DOHH2 (cell line): ENCODE measurements around the gene UBASH3B.

Experiments used
- H3F3A ChIP-seq: fragments of 200-600 bp; sonication (generic), shearing (Covaris generic); 2 replicates; pipeline ENCODE4 v1.6.0; 2016; ENCODE audit warnings: antibody characterized with exemption, mild to moderate bottlenecking; ENCODE audit not compliant: control insufficient read depth, insufficient read depth
- H3K27ac ChIP-seq: fragments of 200-600 bp; sonication (generic); 2 replicates; pipeline ENCODE4 v1.5.1; 2014; ENCODE audit warnings: low read depth, mild to moderate bottlenecking, low read length, moderate library complexity
- H3K27me3 ChIP-seq: fragments of 200-600 bp; sonication (generic); 2 replicates; pipeline ENCODE4 v1.6.1; 2014; ENCODE audit warnings: mild to moderate bottlenecking, low read length, mixed read lengths; ENCODE audit not compliant: control insufficient read depth
- H3K36me3 ChIP-seq: fragments of 200-600 bp; sonication (generic); 2 replicates; pipeline ENCODE4 v1.6.1; 2014; ENCODE audit warnings: mild to moderate bottlenecking, low read length, moderate library complexity, mixed read lengths; ENCODE audit not compliant: control insufficient read depth
- H3K4me1 ChIP-seq: fragments of 200-600 bp; sonication (generic); 2 replicates; pipeline ENCODE4 v1.6.1; 2014; ENCODE audit warnings: mild to moderate bottlenecking, low read length, mixed read lengths; ENCODE audit not compliant: control insufficient read depth
- H3K4me2 ChIP-seq: fragments of 200-600 bp; sonication (generic); 2 replicates; pipeline ENCODE4 v1.6.0; 2014; ENCODE audit warnings: mild to moderate bottlenecking, low read length, moderate library complexity
- H3K4me3 ChIP-seq: fragments of 200-600 bp; sonication (generic); 2 replicates; pipeline ENCODE4 v1.5.1; 2014; ENCODE audit warnings: mild to moderate bottlenecking, low read length, mixed read lengths
- H3K79me2 ChIP-seq: fragments of 200-600 bp; sonication (generic); 2 replicates; pipeline ENCODE4 v1.6.1; 2014; ENCODE audit warnings: mild to moderate bottlenecking, low read length, mixed read lengths; ENCODE audit not compliant: control insufficient read depth
- H3K9me2 ChIP-seq: fragments of 200-600 bp; sonication (generic); replicated peaks from 2 replicates; pipeline ENCODE4 v1.6.1; 2014; ENCODE audit warnings: mild to moderate bottlenecking, low read length, mixed read lengths; ENCODE audit not compliant: control insufficient read depth
- H3K9me3 ChIP-seq: fragments of 200-600 bp; sonication (generic); 2 replicates; pipeline ENCODE4 v1.6.1; 2014; ENCODE audit warnings: antibody characterized with exemption, low read length, mixed read lengths; ENCODE audit not compliant: control insufficient read depth, insufficient read depth
- H4K20me1 ChIP-seq: fragments of 200-600 bp; sonication (generic); 2 replicates; pipeline ENCODE4 v1.6.0; 2014; ENCODE audit warnings: low read depth, mild to moderate bottlenecking, antibody characterized with exemption, low read length, moderate library complexity; ENCODE audit not compliant: control insufficient read depth, insufficient read depth
- CTCF ChIP-seq: fragments of 200-600 bp; sonication (generic); IDR thresholded peaks from one replicate; pipeline ENCODE4 v1.5.1; 2014; ENCODE audit warnings: antibody characterized with exemption, mild to moderate bottlenecking, low read depth, low read length; ENCODE audit not compliant: poor library complexity, severe bottlenecking
- EZH2phosphoT487 ChIP-seq: fragments of 200-600 bp; sonication (generic); IDR thresholded peaks from 2 replicates; pipeline ENCODE4 v1.6.1; 2017; ENCODE audit warnings: borderline replicate concordance, mild to moderate bottlenecking, antibody characterized with exemption, low read length, moderate library complexity, mixed read lengths

UBASH3B gene

GRCh38 chr11:122742301-122743018 is 86.9 kb downstream of the UBASH3B start:
- Histone ChIP-seq H4K20me1 (no peaks in the 10 kb centered on the region), H3F3A (0 out of 2 replicates have a peak, but pooled peaks cover 4% of the 10 kb centered on the region), H3K79me2 (peaks cover 27% of the 10 kb centered on the region), H3K27ac (no peak overlapping the region), H3K4me1 (peaks cover 57% of the 10 kb centered on the region), H3K4me2 (no peak overlapping the region), H3K27me3 (no peaks in the 10 kb centered on the region), H3K4me3 (no peak overlapping the region), H3K9me3 (no peaks in the 10 kb centered on the region), H3K36me3 (no peaks in the 10 kb centered on the region), H3K9me2 (no peaks in the 10 kb centered on the region)
- no peak for TF ChIP-seq CTCF
- no peak for TF ChIP-seq EZH2phosphoT487

- H3K4me1 ChIP-seq: peaks cover 64% of the 10 kb centered on the region
- no peak for TF ChIP-seq EZH2phosphoT487
- TF ChIP-seq CTCF: no peak
- H3K4me2 ChIP-seq: peak overlapping the region; percentile 76
- no peaks in the 10 kb centered on the region for H3K9me3 ChIP-seq
- H3K27ac ChIP-seq: peak overlapping the region; percentile 64
- no peaks in the 10 kb centered on the region for H3K36me3 ChIP-seq
- no peaks in the 10 kb centered on the region for H4K20me1 ChIP-seq
- 0 out of 2 replicates have a peak, but pooled peaks cover 4% of the 10 kb centered on the region for H3F3A ChIP-seq
- no peaks in the 10 kb centered on the region for H3K27me3 ChIP-seq
- H3K9me2 ChIP-seq: no peaks in the 10 kb centered on the region
- peak overlapping the region; percentile 60 for H3K4me3 ChIP-seq
- peaks cover 31% of the 10 kb centered on the region for H3K79me2 ChIP-seq
Measured at GRCh38 chr11:122743097-122743741, 87.7 kb downstream of the UBASH3B start.

- H3K27me3 ChIP-seq: no peaks in the 10 kb centered on the region
- no peaks in the 10 kb centered on the region for H3K9me3 ChIP-seq
- peak overlapping the region; percentile 60 for H3K4me3 ChIP-seq
- H3K9me2 ChIP-seq: no peaks in the 10 kb centered on the region
- H3K4me2 ChIP-seq: peak overlapping the region; percentile 76
- peaks cover 71% of the 10 kb centered on the region for H3K4me1 ChIP-seq
- H3K36me3 ChIP-seq: no peaks in the 10 kb centered on the region
- H4K20me1 ChIP-seq: no peaks in the 10 kb centered on the region
- peaks cover 31% of the 10 kb centered on the region for H3K79me2 ChIP-seq
- peak overlapping the region; percentile 64 for H3K27ac ChIP-seq
- H3F3A ChIP-seq: 0 out of 2 replicates have a peak, but pooled peaks cover 4% of the 10 kb centered on the region
- TF ChIP-seq EZH2phosphoT487 (no peak), CTCF (no peak)
Measured at GRCh38 chr11:122743949-122744348, 88.4 kb downstream of the UBASH3B start.
